Bronchial epithelial cell (primary cell): Measurements from ENCODE around the gene LCN9. TPM values are rescaled to one million over a fixed set of nuclear protein-coding genes. Genes with fewer than 3 reads are reported as not detected.

Source experiments
- DNase-seq: peaks from one replicate; pipeline ENCODE4 v3.0.0-alpha.2; 2010; ENCODE audit warnings: low read depth
- FAIRE-seq: peaks from 2 replicates; lab custom pipeline; 2011; peaks lifted over from hg19 to GRCh38; lab: Jason Lieb, UNC
- H3K27me3 ChIP-seq: 2 replicates; pipeline ENCODE4 v1.5.1; 2011; ENCODE audit warnings: low read length; ENCODE audit not compliant: control insufficient read depth, insufficient read depth
- H3K36me3 ChIP-seq: 2 replicates; pipeline ENCODE4 v1.5.1; 2011; ENCODE audit warnings: low read length; ENCODE audit not compliant: control insufficient read depth, insufficient read depth
- H3K4me3 ChIP-seq: 2 replicates; pipeline ENCODE4 v1.5.1; 2011; ENCODE audit warnings: mild to moderate bottlenecking, low read depth, low read length, control low read depth
- CTCF ChIP-seq: IDR thresholded peaks from 2 replicates; pipeline ENCODE4 v1.5.1; 2011; ENCODE audit warnings: mild to moderate bottlenecking, moderate library complexity, low read length, control low read depth, inconsistent platforms; ENCODE audit not compliant: insufficient read depth, severe bottlenecking
- total RNA-seq: library from RNA; depleted of rRNA; stranded (reverse); fragments of >200 nt; gene quantifications from 2 replicates; pipeline ENCODE4 v1.2.1, GENCODE V29; 2014

LCN9 gene
- total RNA-seq, 1 donor from 2014 or later = not detected

GRCh38 chr9:135693771-135694170 lies 30.7 kb downstream of the LCN9 start:
- no peaks in the 10 kb centered on the region for H3K36me3 ChIP-seq
- no peak overlapping the region for H3K4me3 ChIP-seq
- H3K27me3 ChIP-seq = no peaks in the 10 kb centered on the region
- FAIRE-seq = no peak
- DNase-seq = no peak
- no peak for TF ChIP-seq CTCF

- TF ChIP-seq CTCF = no peak
- no peaks in the 10 kb centered on the region for H3K27me3 ChIP-seq
- DNase-seq (no peak), FAIRE-seq (no peak)
- no peak overlapping the region for H3K4me3 ChIP-seq
- H3K36me3 ChIP-seq = no peaks in the 10 kb centered on the region
These were observed 31.3 kb downstream of the LCN9 start for GRCh38 chr9:135694414-135694813.

GRCh38 chr9:135695036-135695435 lies 31.9 kb downstream of the LCN9 start:
- Histone ChIP-seq H3K36me3 (no peaks in the 10 kb centered on the region), H3K27me3 (no peaks in the 10 kb centered on the region)
- FAIRE-seq = no peak

GRCh38 chr9:135695642-135696041 lies 32.5 kb downstream of the LCN9 start:
- Histone ChIP-seq H3K27me3 (no peaks in the 10 kb centered on the region), H3K36me3 (no peaks in the 10 kb centered on the region), H3K4me3 (no peak overlapping the region)
- FAIRE-seq (no peak), DNase-seq (no peak)
- no peak for TF ChIP-seq CTCF

More at GRCh38 chr9:135695036-135695435, 31.9 kb downstream of the LCN9 start:
- no peak for TF ChIP-seq CTCF
- DNase-seq = no peak
- H3K4me3 ChIP-seq = no peak overlapping the region

GRCh38 chr9:135696446-135696845 lies 33.3 kb downstream of the LCN9 start:
- DNase-seq (no peak), FAIRE-seq (no peak)
- Histone ChIP-seq H3K4me3 (no peak overlapping the region), H3K27me3 (no peaks in the 10 kb centered on the region), H3K36me3 (no peaks in the 10 kb centered on the region)
- no peak for TF ChIP-seq CTCF

GRCh38 chr9:135697226-135697625 lies 34.1 kb downstream of the LCN9 start:
- Histone ChIP-seq H3K36me3 (no peaks in the 10 kb centered on the region), H3K4me3 (no peak overlapping the region), H3K27me3 (no peaks in the 10 kb centered on the region)
- no peak for DNase-seq
- TF ChIP-seq CTCF = no peak
- no peak for FAIRE-seq
